B cell (primary cell): ENCODE results near the gene ATRIP. TPM values are rescaled to one million over a fixed set of nuclear protein-coding genes. Genes with fewer than 3 reads are reported as not detected.

ENCODE experiments used
- ATAC-seq: fragments of 200-7000 bp; cut with Tn5 transposase; one replicate; pipeline ENCODE4 v1.10.0; 2021; ENCODE audit warnings: low read depth, mild to moderate bottlenecking, moderate number of reproducible peaks, moderate library complexity
- CTCF ChIA-PET: fragments of 350-600 bp; sonication (Branson Sonifier 250); formaldehyde crosslinking; loops from one replicate; lab custom pipeline; 2021; ENCODE audit warnings: antibody characterized with exemption, inconsistent platforms; lab: Charles Lee
- POLR2A ChIA-PET: fragments of 350-600 bp; sonication (Branson Sonifier 250); formaldehyde crosslinking; loops from one replicate; lab custom pipeline; 2021; ENCODE audit warnings: antibody characterized with exemption; lab: Charles Lee
- DNase-seq: peaks from one replicate; pipeline ENCODE4 v3.0.0; 2013
- H2AFZ ChIP-seq: 2 replicates; pipeline ENCODE4 v1.6.1; 2012; ENCODE audit warnings: mild to moderate bottlenecking, low read depth, low read length; ENCODE audit not compliant: insufficient read depth, poor library complexity, severe bottlenecking
- H3K27ac ChIP-seq, 2 donors: 1 replicate in 1 of 2; 2 replicates in 1 of 2; pipeline ENCODE4 v1.5.1; 2012 to 2013; ENCODE audit warnings: low read length in 2 of 2, mild to moderate bottlenecking in 2 of 2, moderate library complexity in 1 of 2
- H3K27me3 ChIP-seq, 4 experiments: fragments of 200-600 bp in 1 of 4; sonication (generic) in 1 of 4; replicated peaks in 1 of 4; 1 replicate in 2 of 4; 2 replicates in 2 of 4; pipeline versions ENCODE4 v1.6.1 to v1.7.0; 2013 to 2016; ENCODE audit warnings: low read length in 3 of 4, mild to moderate bottlenecking in 2 of 4, mixed read lengths in 1 of 4, moderate library complexity in 1 of 4; ENCODE audit not compliant: insufficient read depth in 4 of 4, control insufficient read depth in 3 of 4; ENCODE audit errors: control extremely low read depth in 1 of 4
- H3K36me3 ChIP-seq, 2 experiments: replicated peaks in 1 of 2; 1 replicate in 1 of 2; 2 replicates in 1 of 2; pipeline versions ENCODE4 v1.6.1 to v1.7.1; 2013; ENCODE audit warnings: low read length in 1 of 2; ENCODE audit not compliant: insufficient read depth in 2 of 2, control insufficient read depth in 1 of 2; ENCODE audit errors: control extremely low read depth in 1 of 2, extremely low read depth in 1 of 2
- H3K4me1 ChIP-seq, 2 donors: fragments of 200-600 bp in 1 of 2; sonication (generic) in 1 of 2; 1 replicate in 1 of 2; 2 replicates in 1 of 2; pipeline versions ENCODE4 v1.5.1 to v1.6.1; 2013 to 2017; ENCODE audit warnings: low read length in 2 of 2; ENCODE audit not compliant: control insufficient read depth in 2 of 2, insufficient read depth in 2 of 2
- H3K4me2 ChIP-seq: replicated peaks from 2 replicates; pipeline ENCODE3; 2012; ENCODE audit warnings: mild to moderate bottlenecking, low read depth, low read length; ENCODE audit not compliant: poor library complexity, severe bottlenecking
- H3K4me3 ChIP-seq, 5 experiments: fragments of 200-600 bp in 1 of 5; sonication (generic) in 1 of 5; 1 replicate in 3 of 5; 2 replicates in 2 of 5; pipeline versions ENCODE4 v1.5.1 to v1.7.0; 2011 to 2016; ENCODE audit warnings: low read length in 4 of 5, mild to moderate bottlenecking in 4 of 5, low read depth in 2 of 5, control low read depth in 1 of 5, moderate library complexity in 1 of 5; ENCODE audit not compliant: insufficient read depth in 1 of 5; ENCODE audit errors: control extremely low read depth in 1 of 5, extremely low read depth in 1 of 5
- H3K79me2 ChIP-seq: fragments of 200-600 bp; sonication (generic); one replicate; pipeline ENCODE4 v1.6.0; 2016; ENCODE audit warnings: low read length; ENCODE audit not compliant: control insufficient read depth, insufficient read depth
- H3K9ac ChIP-seq: fragments of 200-600 bp; sonication (generic); 2 replicates; pipeline ENCODE4 v1.6.1; 2017; ENCODE audit warnings: mild to moderate bottlenecking, low read length, moderate library complexity
- H3K9me3 ChIP-seq, 3 donors: one replicate each; pipeline versions ENCODE4 v1.6.1 to v1.7.1; 2013; ENCODE audit warnings: low read length in 2 of 3; ENCODE audit not compliant: control insufficient read depth in 2 of 3, insufficient read depth in 1 of 3; ENCODE audit errors: control extremely low read depth in 1 of 3
- H4K20me1 ChIP-seq: 2 replicates; pipeline ENCODE4 v1.6.0; 2012; ENCODE audit warnings: mild to moderate bottlenecking, low read length; ENCODE audit not compliant: insufficient read depth, control insufficient read depth, poor library complexity, severe bottlenecking
- H3K27ac Mint-ChIP-seq: one replicate; pipeline ENCODE4 v1.8.0; 2021; ENCODE audit warnings: mixed read lengths
- H3K27me3 Mint-ChIP-seq: one replicate; pipeline ENCODE4 v1.8.0; 2021; ENCODE audit warnings: mixed read lengths
- H3K4me1 Mint-ChIP-seq: one replicate; pipeline ENCODE4 v1.8.0; 2021; ENCODE audit warnings: mixed read lengths
- H3K4me3 Mint-ChIP-seq: one replicate; pipeline ENCODE4 v1.8.0; 2021; ENCODE audit warnings: mixed read lengths
- H3K9me3 Mint-ChIP-seq: one replicate; pipeline ENCODE4 v1.8.0; 2022; ENCODE audit warnings: mixed read lengths; ENCODE audit not compliant: insufficient read depth
- CTCF ChIP-seq: fragments of 200-600 bp; IDR thresholded peaks from one replicate; pipeline ENCODE4 v1.8.0; 2022; ENCODE audit warnings: antibody characterized with exemption, mild to moderate bottlenecking
- EZH2 ChIP-seq: IDR thresholded peaks from 2 replicates; pipeline ENCODE4 v1.6.1; 2012; ENCODE audit warnings: borderline replicate concordance, low read depth, mild to moderate bottlenecking, moderate library complexity, low read length; ENCODE audit not compliant: insufficient read depth, poor library complexity, severe bottlenecking
- WGBS: methylation state at CpG from one replicate; pipeline ENCODE4 v1.1.5; 2013; ENCODE audit warnings: missing lambda C conversion rate; ENCODE audit not compliant: insufficient coverage; 5-methylcytosine and 5-hydroxymethylcytosine counted together
- intact Hi-C: fragments of 100-400 bp; cut with micrococcal nuclease; formaldehyde crosslinking; loops from one replicate; pipeline ENCODE4 v1.10.0; 2022
- polyA plus RNA-seq: library from polyadenylated mRNA; depleted of rRNA; stranded (reverse); fragments of >200 nt; gene quantifications from 2 replicates; pipeline ENCODE4 v1.2.3, GENCODE V29; 2012
- total RNA-seq, 2 donors: library from RNA; stranded (reverse); fragments of 120-200 nt in 1 of 2; gene quantifications; 1 replicate in 1 of 2; 2 replicates in 1 of 2; pipeline versions ENCODE4 v1.2.3 to v1.2.4, GENCODE V29; 2013 to 2022

The ATRIP gene
- total and polyA plus RNA-seq, 2 donors (not counting 1 experiment from before 2014, with no cell fraction given) = 10.5 to 11.6 TPM

GRCh38 chr3:48504051-48504946 lies 57.8 kb downstream of the ATRIP start, which contains the start of gene SHISA5:
Gene SHISA5 (minus strand): TSS chr3:48504174. CDS start chr3:48504094, 80 bp downstream.
- Histone ChIP-seq H3K27ac (peak within 1 kb of the TSS; percentile 52 to 76), H2AFZ (peak within 1 kb of the TSS; percentile 89), H3K4me2 (peak within 1 kb of the TSS; percentile 98), H4K20me1 (no peaks in the 10 kb centered on the region), H3K4me1 (peaks cover 14 to 25% of the 10 kb centered on the region in 2 donors), H3K4me3 (peak within 1 kb of the TSS; percentile 40 to 75 (median 64)), H3K9ac (peak within 1 kb of the TSS; percentile 79), H3K27me3 (no peaks in the 10 kb centered on the region), H3K9me3 (no peaks in the 10 kb centered on the region), H3K79me2 (no peaks in the 10 kb centered on the region), H3K36me3 (no peaks in the 10 kb centered on the region)
- no peaks in the 10 kb centered on the region for H3K9me3 Mint-ChIP-seq
- ATAC-seq (peak; percentile 66), DNase-seq (peak; percentile 65)
- WGBS = 5% methylated on average over 66 of the region's 66 CpGs
- intact Hi-C loops = no loop called here
- POLR2A ChIA-PET = interaction anchor here (0.6 to 1.6 kb wide), 4 partner anchors 22 to 38 kb away, joined by 3 to 6 read pairs (median 6); a partner anchor contains a TSS
- H3K27me3 Mint-ChIP-seq = no peaks in the 10 kb centered on the region
- peak within 1 kb of the TSS; percentile 79 for H3K27ac Mint-ChIP-seq
- TF ChIP-seq CTCF (no peak), EZH2 (no peak)
- H3K4me3 Mint-ChIP-seq = peak within 1 kb of the TSS; percentile 79
- CTCF ChIA-PET = interaction anchor here (1.1 to 10.6 kb wide), 5 partner anchors 12 to 104 kb away, joined by 3 to 240 read pairs (median 16); a partner anchor contains a TSS
- peaks cover 27% of the 10 kb centered on the region for H3K4me1 Mint-ChIP-seq

- peak overlapping the region; percentile 79 for H3K4me3 Mint-ChIP-seq
- H3K36me3 ChIP-seq = no peaks in the 10 kb centered on the region
- peak overlapping the region; percentile 98 for H3K4me2 ChIP-seq
- H3K9me3 Mint-ChIP-seq = no peaks in the 10 kb centered on the region
- H3K4me1 Mint-ChIP-seq = peaks cover 27% of the 10 kb centered on the region
- H3K27me3 Mint-ChIP-seq = no peaks in the 10 kb centered on the region
- no peaks in the 10 kb centered on the region for H3K9me3 ChIP-seq
- intact Hi-C loops = no loop called here
- no peak overlapping the region for H3K9ac ChIP-seq
- ChIA-PET CTCF (interaction anchor here (0.6 to 10.6 kb wide), 8 partner anchors 13 to 192 kb away, joined by 3 to 240 read pairs (median 6); a partner anchor contains a TSS), POLR2A (interaction anchor here (0.6 to 1.3 kb wide), 3 partner anchors 11 to 39 kb away, joined by 3 to 6 read pairs (median 6); a partner anchor contains a TSS)
- 100% methylated on average over 1 of the region's 2 CpGs for WGBS
- H3K4me1 ChIP-seq = peaks cover 14 to 25% of the 10 kb centered on the region in 2 donors
- no peak for TF ChIP-seq EZH2
- no peak for TF ChIP-seq CTCF
- H4K20me1 ChIP-seq = no peaks in the 10 kb centered on the region
- ATAC-seq (no peak), DNase-seq (no peak)
- no peaks in the 10 kb centered on the region for H3K79me2 ChIP-seq
- H3K27ac ChIP-seq = no peak overlapping the region
- H3K27ac Mint-ChIP-seq = peak overlapping the region; percentile 71
- no peak overlapping the region for H3K4me3 ChIP-seq
- H2AFZ ChIP-seq = no peak overlapping the region
- no peaks in the 10 kb centered on the region for H3K27me3 ChIP-seq
These were observed 58.6 kb downstream of the ATRIP start for GRCh38 chr3:48505146-48505545.
